C4-2B (cell line): Measurements from ENCODE around the gene RASGEF1B.

Experiments used
- CTCF ChIP-seq: fragments of 450-650 bp; conservative IDR thresholded peaks from 2 replicates; pipeline ENCODE4 v1.5.1; 2017; ENCODE audit warnings: mild to moderate bottlenecking
- ZFX ChIP-seq: fragments of 450-650 bp; IDR thresholded peaks from 2 replicates; pipeline ENCODE4 v1.6.1; 2017

DNA sequence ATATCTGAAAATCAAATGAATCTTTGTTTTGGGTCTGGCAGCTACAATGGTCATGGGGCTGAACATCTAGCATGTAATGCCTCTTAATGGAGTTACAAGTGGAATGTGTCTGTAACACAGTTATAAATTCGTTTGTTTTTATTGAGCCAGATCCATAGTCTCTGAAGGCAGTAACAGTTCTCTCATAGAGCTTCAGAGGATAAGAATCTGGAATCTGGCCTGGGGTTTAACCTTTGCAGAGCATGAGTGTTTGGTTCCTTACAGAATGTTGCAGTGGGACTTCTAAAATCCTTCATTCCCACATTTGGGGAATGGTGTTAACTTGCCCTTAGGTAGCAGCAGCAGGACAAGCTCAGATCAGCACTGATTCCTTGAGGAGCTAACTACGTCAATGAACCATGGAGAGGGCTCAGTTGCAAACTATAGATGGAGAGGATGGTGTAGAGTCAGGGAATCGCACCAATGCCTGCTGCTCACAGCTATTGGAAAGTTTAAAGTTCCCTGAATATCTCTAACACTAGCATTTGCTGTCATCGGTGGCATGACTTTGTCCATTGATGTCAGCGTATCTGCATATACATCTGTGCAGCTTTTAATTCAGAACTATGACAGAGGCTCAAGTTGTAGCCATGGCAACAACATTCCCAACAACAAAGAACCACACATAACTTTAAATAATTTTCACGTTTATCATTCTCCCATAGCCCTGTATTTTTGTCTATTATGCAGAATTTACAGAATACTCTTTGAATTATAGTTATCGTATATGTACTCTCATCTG, 72.2 kb downstream of the RASGEF1B start:
- no peak for TF ChIP-seq CTCF
- no peak for TF ChIP-seq ZFX
